Measurements from ENCODE around the gene TMEM273. TPM values are rescaled to one million over a fixed set of nuclear protein-coding genes. Genes with fewer than 3 reads are reported as not detected.

TMEM273 gene
- total RNA-seq, 1 experiment from 2014 or later, result not detected

- ChIA-PET POLR2A (no interaction called here), CTCF (no interaction called here), RAD21 (ENCODE audit: low non-redundant PET in 1 of 2, low total read pairs in 2 of 2, uncharacterized antibody in 2 of 2, unreplicated experiment in 2 of 2) (no interaction called here)
- no peaks in the 10 kb centered on the region for H3K36me3 ChIP-seq (ENCODE audit: control insufficient read depth in 1 of 2, insufficient read depth in 2 of 2, low read length in 2 of 2)
- no peak for ATAC-seq
- no peaks in the 10 kb centered on the region for H4K20me1 ChIP-seq (ENCODE audit: insufficient read depth)
- BruUV-seq (replicated peaks), result no TSS peak
- no peak overlapping the region for H2AFZ ChIP-seq (ENCODE audit: low read depth, low read length, poor library complexity, severe bottlenecking)
- intact Hi-C loops (cut with micrococcal nuclease), result no loop called here
- no peaks in the 10 kb centered on the region for H3K9me3 ChIP-seq (ENCODE audit: control insufficient read depth in 1 of 2, insufficient read depth in 1 of 2, low read depth in 1 of 2, low read length in 2 of 2)
- no peaks in the 10 kb centered on the region for H3K9me2 ChIP-seq (ENCODE audit: insufficient read depth)
- H3K79me2 ChIP-seq (ENCODE audit: insufficient read depth, low read length), result no peaks in the 10 kb centered on the region
- TF ChIP-seq FOSL1 (IDR thresholded peaks at IDR 0.05; ENCODE audit: low read depth) (no peak), POLR2A (IDR thresholded peaks at IDR 0.05; ENCODE audit: borderline replicate concordance, extremely low read depth, insufficient read depth, insufficient read length) (no peak), TCF7L2 (IDR thresholded peaks at IDR 0.05; ENCODE audit: borderline replicate concordance, extremely low read depth, insufficient read depth, insufficient read length) (no peak), EZH2phosphoT487 (IDR thresholded peaks at IDR 0.05; ENCODE audit: borderline replicate concordance) (no peak), ATF3 (IDR thresholded peaks at IDR 0.05) (no peak), EGR1 (IDR thresholded peaks at IDR 0.05; ENCODE audit: low read depth) (no peak), ZNF274 (IDR thresholded peaks at IDR 0.05; ENCODE audit: low read depth, low read length) (no peak), EZH2 (IDR thresholded peaks at IDR 0.05) (no peak), ZFX (IDR thresholded peaks at IDR 0.05) (no peak), SRF (IDR thresholded peaks at IDR 0.05; ENCODE audit: low read depth) (no peak), ELF1 (IDR thresholded peaks at IDR 0.05; ENCODE audit: borderline replicate concordance, low read depth) (no peak), CBX3 (IDR thresholded peaks at IDR 0.05; ENCODE audit: low read depth) (no peak), CEBPB (IDR thresholded peaks at IDR 0.05; ENCODE audit: low read depth) (no peak), JUND (IDR thresholded peaks at IDR 0.05) (no peak), SIN3A (IDR thresholded peaks at IDR 0.05; ENCODE audit: low read depth) (no peak), POLR2AphosphoS5 (IDR thresholded peaks at IDR 0.05; ENCODE audit: low read depth, low read length) (no peak)
- TF ChIP-seq, protein P1, sequence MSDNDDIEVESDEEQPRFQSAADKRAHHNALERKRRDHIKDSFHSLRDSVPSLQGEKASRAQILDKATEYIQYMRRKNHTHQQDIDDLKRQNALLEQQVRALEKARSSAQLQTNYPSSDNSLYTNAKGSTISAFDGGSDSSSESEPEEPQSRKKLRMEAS (IDR thresholded peaks at IDR 0.05), result no peak
- TF ChIP-seq, protein P2, sequence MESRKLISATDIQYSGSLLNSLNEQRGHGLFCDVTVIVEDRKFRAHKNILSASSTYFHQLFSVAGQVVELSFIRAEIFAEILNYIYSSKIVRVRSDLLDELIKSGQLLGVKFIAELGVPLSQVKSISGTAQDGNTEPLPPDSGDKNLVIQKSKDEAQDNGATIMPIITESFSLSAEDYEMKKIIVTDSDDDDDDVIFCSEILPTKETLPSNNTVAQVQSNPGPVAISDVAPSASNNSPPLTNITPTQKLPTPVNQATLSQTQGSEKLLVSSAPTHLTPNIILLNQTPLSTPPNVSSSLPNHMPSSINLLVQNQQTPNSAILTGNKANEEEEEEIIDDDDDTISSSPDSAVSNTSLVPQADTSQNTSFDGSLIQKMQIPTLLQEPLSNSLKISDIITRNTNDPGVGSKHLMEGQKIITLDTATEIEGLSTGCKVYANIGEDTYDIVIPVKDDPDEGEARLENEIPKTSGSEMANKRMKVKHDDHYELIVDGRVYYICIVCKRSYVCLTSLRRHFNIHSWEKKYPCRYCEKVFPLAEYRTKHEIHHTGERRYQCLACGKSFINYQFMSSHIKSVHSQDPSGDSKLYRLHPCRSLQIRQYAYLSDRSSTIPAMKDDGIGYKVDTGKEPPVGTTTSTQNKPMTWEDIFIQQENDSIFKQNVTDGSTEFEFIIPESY (IDR thresholded peaks at IDR 0.05; ENCODE audit: extremely low read depth, insufficient replicate concordance, low read length), result no peak
- TF ChIP-seq, protein P3, sequence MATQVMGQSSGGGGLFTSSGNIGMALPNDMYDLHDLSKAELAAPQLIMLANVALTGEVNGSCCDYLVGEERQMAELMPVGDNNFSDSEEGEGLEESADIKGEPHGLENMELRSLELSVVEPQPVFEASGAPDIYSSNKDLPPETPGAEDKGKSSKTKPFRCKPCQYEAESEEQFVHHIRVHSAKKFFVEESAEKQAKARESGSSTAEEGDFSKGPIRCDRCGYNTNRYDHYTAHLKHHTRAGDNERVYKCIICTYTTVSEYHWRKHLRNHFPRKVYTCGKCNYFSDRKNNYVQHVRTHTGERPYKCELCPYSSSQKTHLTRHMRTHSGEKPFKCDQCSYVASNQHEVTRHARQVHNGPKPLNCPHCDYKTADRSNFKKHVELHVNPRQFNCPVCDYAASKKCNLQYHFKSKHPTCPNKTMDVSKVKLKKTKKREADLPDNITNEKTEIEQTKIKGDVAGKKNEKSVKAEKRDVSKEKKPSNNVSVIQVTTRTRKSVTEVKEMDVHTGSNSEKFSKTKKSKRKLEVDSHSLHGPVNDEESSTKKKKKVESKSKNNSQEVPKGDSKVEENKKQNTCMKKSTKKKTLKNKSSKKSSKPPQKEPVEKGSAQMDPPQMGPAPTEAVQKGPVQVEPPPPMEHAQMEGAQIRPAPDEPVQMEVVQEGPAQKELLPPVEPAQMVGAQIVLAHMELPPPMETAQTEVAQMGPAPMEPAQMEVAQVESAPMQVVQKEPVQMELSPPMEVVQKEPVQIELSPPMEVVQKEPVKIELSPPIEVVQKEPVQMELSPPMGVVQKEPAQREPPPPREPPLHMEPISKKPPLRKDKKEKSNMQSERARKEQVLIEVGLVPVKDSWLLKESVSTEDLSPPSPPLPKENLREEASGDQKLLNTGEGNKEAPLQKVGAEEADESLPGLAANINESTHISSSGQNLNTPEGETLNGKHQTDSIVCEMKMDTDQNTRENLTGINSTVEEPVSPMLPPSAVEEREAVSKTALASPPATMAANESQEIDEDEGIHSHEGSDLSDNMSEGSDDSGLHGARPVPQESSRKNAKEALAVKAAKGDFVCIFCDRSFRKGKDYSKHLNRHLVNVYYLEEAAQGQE (IDR thresholded peaks at IDR 0.05; ENCODE audit: low read depth), result no peak
- no peak for DNase-seq (ENCODE audit: low read depth, low spot score)
- peaks cover 73% of the 10 kb centered on the region for H3K27me3 ChIP-seq (ENCODE audit: insufficient read depth, low read length)
- H3K27ac ChIP-seq (ENCODE audit: low read depth, low read length), result no peak overlapping the region
- no peak overlapping the region for H3K9ac ChIP-seq (ENCODE audit: low read length)
- H3K4me1 ChIP-seq (ENCODE audit: control insufficient read depth in 1 of 2, insufficient read depth in 2 of 2, low read length in 2 of 2), result no peaks in the 10 kb centered on the region
- no peak overlapping the region for H3K4me2 ChIP-seq (ENCODE audit: low read length)
- H3K4me3 ChIP-seq (replicated peaks in 1 of 2; ENCODE audit: low read depth in 1 of 2, low read length in 2 of 2), result no peak overlapping the region
These were observed 30.3 kb upstream of the TMEM273 start for GRCh38 chr10:49218480-49218879.
